AG20443 (cell line): Measurements from ENCODE around the gene GRAP.
"Not testable (repeated sequence)": the region's sequence is repeated elsewhere in the genome, so short reads cannot be mapped to it uniquely, and the experiment has no call there.

Source experiments
- DNase-seq: peaks from one replicate; pipeline ENCODE4 v3.0.0; 2012; ENCODE audit warnings: low spot score, mixed read lengths

GRAP gene

GRCh38 chr17:19046782-19047375 lies at the start of gene GRAP:
Gene GRAP, minus strand, starts transcription at chr17:19046957. Its CDS starts 31 bp downstream, at chr17:19046926.
- not testable (repeated sequence) for DNase-seq

- DNase-seq = not testable (repeated sequence)
Measured at GRCh38 chr17:19093684-19094438, 47.1 kb upstream of the GRAP start.

GRCh38 chr17:19092737-19093683 lies 46.3 kb upstream of the GRAP start:
- DNase-seq = not testable (repeated sequence)

DNA sequence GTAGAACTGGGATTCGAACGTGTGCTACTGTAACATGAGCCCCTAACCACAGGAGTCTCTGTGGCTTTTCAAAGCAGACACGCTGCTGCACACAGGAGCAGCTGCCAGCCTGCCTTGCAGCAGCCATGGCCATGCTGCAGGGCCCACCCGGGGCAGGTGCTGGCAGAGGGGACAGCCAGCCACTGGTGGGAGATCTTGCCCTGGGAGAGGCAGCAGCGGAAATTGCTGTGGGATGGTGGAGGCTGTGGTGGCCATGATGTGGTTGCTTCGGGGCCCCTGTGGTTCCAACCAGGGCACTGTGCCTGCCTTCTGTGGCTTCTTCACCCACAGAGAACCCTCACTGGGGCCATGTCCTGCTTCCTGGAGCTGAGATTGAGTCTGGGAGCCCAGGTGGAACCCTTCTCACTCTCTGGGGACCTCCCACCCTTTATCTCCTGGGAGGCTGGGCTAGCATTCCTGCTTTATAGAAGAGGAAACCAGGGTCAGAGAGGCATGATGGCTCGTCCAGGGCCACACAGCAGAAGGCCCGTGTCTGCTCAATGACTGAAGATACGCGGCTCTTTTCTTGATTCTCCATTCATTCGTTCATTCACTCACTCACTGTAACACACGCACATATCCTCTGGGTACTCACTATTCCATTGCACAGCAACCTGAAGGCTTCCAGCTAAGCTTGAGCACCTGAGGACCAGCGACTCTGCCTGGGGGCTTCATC lies 43.5 kb upstream of the GRAP start:
- not testable (repeated sequence) for DNase-seq

DNA sequence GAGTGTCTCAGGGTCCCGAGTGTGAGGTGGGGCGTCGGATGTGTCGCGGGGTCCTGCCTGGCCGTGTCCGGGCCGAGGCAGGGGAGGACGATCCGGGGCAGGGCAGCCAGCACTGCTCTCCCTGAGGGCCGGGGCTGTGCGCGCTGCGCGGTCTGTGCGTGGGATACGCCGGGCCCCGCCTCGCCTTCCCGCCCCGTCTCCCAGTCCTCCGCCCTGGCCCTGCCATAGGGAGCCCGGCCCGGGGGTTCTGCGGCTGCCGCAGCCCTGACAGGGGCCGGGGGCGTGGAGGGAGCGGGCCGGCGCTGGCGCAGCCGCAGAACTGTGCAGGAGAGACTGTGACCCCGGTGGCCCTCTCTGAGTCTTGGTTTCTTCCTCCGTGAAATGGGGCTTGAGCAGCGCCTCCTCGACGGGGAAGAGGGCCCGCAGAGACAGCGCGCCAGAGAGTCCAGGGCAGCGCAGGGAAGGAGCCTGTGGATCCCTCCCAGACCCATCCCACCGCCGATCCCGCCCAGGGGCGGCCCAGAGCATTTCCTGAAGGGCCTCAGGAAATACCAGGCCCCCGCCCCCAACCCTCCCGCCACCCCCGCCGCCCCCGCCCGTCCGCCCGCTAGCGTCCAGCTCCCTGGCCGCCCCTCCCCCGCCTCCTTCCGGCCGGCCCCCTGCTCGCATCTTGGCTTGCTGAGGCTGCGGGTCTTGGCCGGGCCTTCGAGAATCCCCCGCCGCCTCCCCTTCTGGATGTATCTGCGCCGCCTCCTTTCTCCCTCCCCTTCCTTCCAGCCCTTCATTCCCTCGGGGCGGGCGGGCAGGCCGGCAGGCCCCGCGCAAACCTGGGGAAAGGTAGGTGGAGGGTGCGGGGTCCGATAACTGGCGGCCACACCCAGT lies 42.3 kb upstream of the GRAP start:
- not testable (repeated sequence) for DNase-seq

DNA sequence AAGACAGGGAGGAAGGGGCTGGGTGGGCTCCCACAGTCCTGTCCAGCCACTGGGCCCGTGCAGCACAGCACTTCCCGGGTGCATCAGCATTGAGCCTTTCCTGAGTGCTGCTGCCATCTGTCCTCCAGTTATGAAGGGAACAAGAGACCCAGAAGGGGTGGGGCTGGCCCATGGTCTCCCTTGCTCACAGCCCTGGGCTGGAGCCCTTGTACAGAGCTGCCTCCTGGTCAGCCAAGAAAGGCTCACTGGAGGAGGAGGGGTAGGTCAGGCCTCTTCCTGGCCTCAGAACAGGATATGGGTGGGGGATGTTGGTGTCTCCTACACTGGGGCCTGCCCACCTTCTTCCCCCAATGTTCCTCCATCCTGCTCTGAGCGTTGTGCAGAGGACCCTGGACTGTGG lies 30.6 kb upstream of the GRAP start:
- not testable (repeated sequence) for DNase-seq

GRCh38 chr17:19076398-19077192 lies 29.8 kb upstream of the GRAP start:
- not testable (repeated sequence) for DNase-seq

GRCh38 chr17:19070318-19071168 lies 23.8 kb upstream of the GRAP start:
- DNase-seq = not testable (repeated sequence)

- DNase-seq = not testable (repeated sequence)
Measured at GRCh38 chr17:19064378-19064777, 17.6 kb upstream of the GRAP start.

- DNase-seq = not testable (repeated sequence)
Measured at GRCh38 chr17:19063326-19063956, 16.7 kb upstream of the GRAP start.

GRCh38 chr17:19062718-19063325 lies 16.1 kb upstream of the GRAP start:
- not testable (repeated sequence) for DNase-seq

GRCh38 chr17:19062009-19062717 lies 15.4 kb upstream of the GRAP start:
- DNase-seq = not testable (repeated sequence)

GRCh38 chr17:19055447-19055846 lies 8.7 kb upstream of the GRAP start:
- DNase-seq = not testable (repeated sequence)

- DNase-seq = not testable (repeated sequence)
Measured at GRCh38 chr17:19048826-19049225, 2.1 kb upstream of the GRAP start.

DNA sequence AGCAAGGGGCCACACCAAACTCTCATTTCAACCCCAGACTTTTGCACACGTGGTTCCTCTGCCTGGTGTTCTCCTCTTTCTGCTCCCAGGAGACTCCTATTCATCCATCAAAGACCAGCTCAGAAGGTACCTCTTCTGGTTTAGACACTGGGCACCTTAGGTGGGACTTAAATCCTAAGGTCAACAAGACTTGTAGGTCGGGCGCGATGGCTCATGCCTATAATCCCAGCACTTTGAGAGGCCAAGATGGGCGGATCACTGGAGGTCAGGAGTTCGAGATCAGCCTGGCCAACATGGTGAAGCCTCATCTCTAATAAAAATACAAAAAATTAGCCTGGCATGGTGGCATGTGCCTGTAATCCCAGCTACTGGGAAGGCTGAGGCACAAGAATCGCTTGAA lies 753 bp upstream of the GRAP start:
- DNase-seq = not testable (repeated sequence)

- DNase-seq = not testable (repeated sequence)
Measured at GRCh38 chr17:19044643-19045042, 2.1 kb downstream of the GRAP start.

GRCh38 chr17:19043032-19043431 lies 3.7 kb downstream of the GRAP start:
- DNase-seq = not testable (repeated sequence)
